ENCODE measurements around the gene KLK10.

DNA sequence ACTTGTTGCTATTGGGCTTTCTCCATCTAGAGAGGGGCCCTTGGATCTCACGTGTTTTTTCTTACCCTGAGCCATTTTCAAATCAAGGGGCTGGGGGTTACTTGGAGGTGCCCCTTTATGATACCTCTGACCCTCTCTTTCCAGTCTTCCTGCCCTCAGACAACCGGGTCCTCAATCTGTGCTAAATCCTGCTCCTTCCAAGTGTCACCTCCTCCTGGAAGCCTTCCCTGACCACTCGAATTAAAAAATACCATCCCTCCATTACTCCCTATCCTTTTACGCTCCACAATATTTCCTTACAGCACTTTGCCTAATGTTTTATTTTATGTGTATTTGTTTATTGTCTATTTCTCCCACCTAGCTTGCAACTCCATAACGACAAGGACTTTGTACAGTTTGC, 21.4 kb downstream of the KLK10 start:
- TF ChIP-seq SIN3A (IDR thresholded peaks at IDR 0.05; ENCODE audit: borderline replicate concordance, insufficient read depth, low read depth, low read length) (no peak), POLR2AphosphoS5 (IDR thresholded peaks at IDR 0.05; ENCODE audit: low read depth, low read length) (no peak), REST (IDR thresholded peaks at IDR 0.05; ENCODE audit: insufficient read depth in 1 of 2, low read depth in 2 of 2, low read length in 1 of 2) (no peak)
- TF ChIP-seq, protein P1, sequence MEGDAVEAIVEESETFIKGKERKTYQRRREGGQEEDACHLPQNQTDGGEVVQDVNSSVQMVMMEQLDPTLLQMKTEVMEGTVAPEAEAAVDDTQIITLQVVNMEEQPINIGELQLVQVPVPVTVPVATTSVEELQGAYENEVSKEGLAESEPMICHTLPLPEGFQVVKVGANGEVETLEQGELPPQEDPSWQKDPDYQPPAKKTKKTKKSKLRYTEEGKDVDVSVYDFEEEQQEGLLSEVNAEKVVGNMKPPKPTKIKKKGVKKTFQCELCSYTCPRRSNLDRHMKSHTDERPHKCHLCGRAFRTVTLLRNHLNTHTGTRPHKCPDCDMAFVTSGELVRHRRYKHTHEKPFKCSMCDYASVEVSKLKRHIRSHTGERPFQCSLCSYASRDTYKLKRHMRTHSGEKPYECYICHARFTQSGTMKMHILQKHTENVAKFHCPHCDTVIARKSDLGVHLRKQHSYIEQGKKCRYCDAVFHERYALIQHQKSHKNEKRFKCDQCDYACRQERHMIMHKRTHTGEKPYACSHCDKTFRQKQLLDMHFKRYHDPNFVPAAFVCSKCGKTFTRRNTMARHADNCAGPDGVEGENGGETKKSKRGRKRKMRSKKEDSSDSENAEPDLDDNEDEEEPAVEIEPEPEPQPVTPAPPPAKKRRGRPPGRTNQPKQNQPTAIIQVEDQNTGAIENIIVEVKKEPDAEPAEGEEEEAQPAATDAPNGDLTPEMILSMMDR (IDR thresholded peaks at IDR 0.05), result no peak

All from Panc1 (cell line).